H9 (cell line): ENCODE measurements around the gene MYBPC2. TPM values are rescaled to one million over a fixed set of nuclear protein-coding genes. Genes with fewer than 3 reads are reported as not detected.
A peak's percentile ranks its signal among the peaks of the same experiment; 100 is the strongest.

Source experiments
- DNase-seq: peaks from one replicate; pipeline ENCODE4 v3.0.0-alpha.2; 2017
- H2AFZ ChIP-seq: one replicate; pipeline ENCODE4 v1.6.1; 2013; ENCODE audit warnings: mild to moderate bottlenecking, low read length, control low read depth, moderate library complexity
- H2AK5ac ChIP-seq: 2 replicates; pipeline ENCODE4 v1.6.1; 2013; ENCODE audit warnings: low read length, control low read depth, mixed read lengths; ENCODE audit not compliant: insufficient read length
- H2BK120ac ChIP-seq: one replicate; pipeline ENCODE4 v1.6.1; 2013; ENCODE audit warnings: low read depth, mild to moderate bottlenecking, low read length, control low read depth, inconsistent platforms; ENCODE audit not compliant: poor library complexity, severe bottlenecking
- H2BK12ac ChIP-seq: 2 replicates; pipeline ENCODE4 v1.6.1; 2013; ENCODE audit warnings: low read length, control low read depth, mixed read lengths, low read depth; ENCODE audit not compliant: insufficient read length
- H2BK15ac ChIP-seq: 2 replicates; pipeline ENCODE4 v1.6.1; 2013; ENCODE audit warnings: low read depth, low read length, control low read depth
- H2BK20ac ChIP-seq: one replicate; pipeline ENCODE4 v1.6.1; 2013; ENCODE audit warnings: low read depth, mild to moderate bottlenecking, low read length, control low read depth, inconsistent platforms; ENCODE audit not compliant: poor library complexity, severe bottlenecking
- H2BK5ac ChIP-seq: 2 replicates; pipeline ENCODE4 v1.6.1; 2013; ENCODE audit warnings: low read length, control low read depth, mixed read lengths; ENCODE audit not compliant: insufficient read length
- H3K14ac ChIP-seq: 2 replicates; pipeline ENCODE4 v1.6.1; 2013; ENCODE audit warnings: low read length, control low read depth; ENCODE audit not compliant: insufficient read depth
- H3K18ac ChIP-seq: 2 replicates; pipeline ENCODE4 v1.6.1; 2013; ENCODE audit warnings: low read depth, mild to moderate bottlenecking, mixed read lengths, low read length, control low read depth; ENCODE audit not compliant: insufficient read length
- H3K23ac ChIP-seq: 2 replicates; pipeline ENCODE4 v1.6.1; 2013; ENCODE audit warnings: low read length, control low read depth, mixed read lengths, low read depth; ENCODE audit not compliant: insufficient read length
- H3K23me2 ChIP-seq: 2 replicates; pipeline ENCODE4 v1.6.1; 2013; ENCODE audit warnings: low read depth, mild to moderate bottlenecking, mixed read lengths, low read length, control low read depth; ENCODE audit not compliant: insufficient read length, poor library complexity, severe bottlenecking
- H3K27ac ChIP-seq: 2 replicates; pipeline ENCODE4 v1.5.1; 2013; ENCODE audit warnings: low read length, control low read depth, mixed read lengths, low read depth; ENCODE audit not compliant: insufficient read length
- H3K27me3 ChIP-seq: 2 replicates; pipeline ENCODE4 v1.6.1; 2013; ENCODE audit warnings: low read length, control low read depth, inconsistent platforms; ENCODE audit not compliant: insufficient read depth
- H3K4ac ChIP-seq: 2 replicates; pipeline ENCODE4 v1.6.1; 2013; ENCODE audit warnings: low read depth, mild to moderate bottlenecking, control low read depth, inconsistent platforms, low read length, moderate library complexity
- H3K4me1 ChIP-seq: 2 replicates; pipeline ENCODE4 v1.6.1; 2013; ENCODE audit warnings: low read length, control low read depth, inconsistent platforms; ENCODE audit not compliant: insufficient read depth
- H3K4me2 ChIP-seq: 2 replicates; pipeline ENCODE4 v1.6.1; 2013; ENCODE audit warnings: low read length, control low read depth, mixed read lengths; ENCODE audit not compliant: insufficient read length, insufficient read depth
- H3K56ac ChIP-seq: 2 replicates; pipeline ENCODE4 v1.6.1; 2013; ENCODE audit warnings: low read depth, mild to moderate bottlenecking, mixed read lengths, low read length, control low read depth; ENCODE audit not compliant: insufficient read length
- H3K79me1 ChIP-seq: 2 replicates; pipeline ENCODE4 v1.6.1; 2013; ENCODE audit warnings: low read depth, mild to moderate bottlenecking, moderate library complexity, low read length, control low read depth, inconsistent platforms; ENCODE audit not compliant: insufficient read depth, poor library complexity, severe bottlenecking
- H3K79me2 ChIP-seq: 2 replicates; pipeline ENCODE4 v1.6.1; 2013; ENCODE audit warnings: low read length, control low read depth, inconsistent platforms; ENCODE audit not compliant: insufficient read depth
- H3K9ac ChIP-seq: 2 replicates; pipeline ENCODE4 v1.6.1; 2013; ENCODE audit warnings: low read length, control low read depth, mixed read lengths; ENCODE audit not compliant: insufficient read length; ENCODE audit errors: extremely low read depth
- H3K9me3 ChIP-seq: one replicate; pipeline ENCODE4 v1.6.1; 2013; ENCODE audit warnings: low read depth, low read length, inconsistent platforms; ENCODE audit not compliant: control insufficient read depth
- H3T11ph ChIP-seq: one replicate; pipeline ENCODE4 v1.6.1; 2013; ENCODE audit warnings: mild to moderate bottlenecking, low read length, control low read depth, inconsistent platforms
- H4K20me1 ChIP-seq: one replicate; pipeline ENCODE4 v1.6.1; 2013; ENCODE audit not compliant: control insufficient read depth, insufficient read length, insufficient read depth
- H4K5ac ChIP-seq: 2 replicates; pipeline ENCODE4 v1.6.1; 2013; ENCODE audit warnings: low read depth, mild to moderate bottlenecking, mixed read lengths, low read length, control low read depth; ENCODE audit not compliant: insufficient read length
- H4K8ac ChIP-seq: replicated peaks from 2 replicates; pipeline ENCODE4 v1.6.1; 2013; ENCODE audit warnings: low read length, control low read depth, mixed read lengths, low read depth; ENCODE audit not compliant: insufficient read length
- H4K91ac ChIP-seq: 2 replicates; pipeline ENCODE4 v1.6.1; 2013; ENCODE audit warnings: low read depth, mild to moderate bottlenecking, moderate library complexity, mixed read lengths, low read length, control low read depth; ENCODE audit not compliant: insufficient read length
- H3K27ac Mint-ChIP-seq, 3 experiments: 2 replicates in 2 of 3; 3 replicates in 1 of 3; pipeline ENCODE4 v1.8.0; 2020 to 2021; ENCODE audit warnings: mixed read lengths in 3 of 3, mild to moderate bottlenecking in 1 of 3, moderate library complexity in 1 of 3
- H3K27me3 Mint-ChIP-seq: 2 replicates; pipeline ENCODE4 v1.8.0; 2021; ENCODE audit warnings: low read depth, mild to moderate bottlenecking, moderate library complexity, mixed read lengths
- H3K36me3 Mint-ChIP-seq, 3 experiments: 2 replicates in 2 of 3; 3 replicates in 1 of 3; pipeline ENCODE4 v1.8.0; 2020 to 2021; ENCODE audit warnings: low read depth in 3 of 3, mixed read lengths in 3 of 3; ENCODE audit not compliant: insufficient read depth in 1 of 3
- H3K4me1 Mint-ChIP-seq, 2 experiments: 2 replicates each; pipeline ENCODE4 v1.8.0; 2020; ENCODE audit warnings: mixed read lengths in 2 of 2
- H3K4me3 Mint-ChIP-seq, 2 experiments: 2 replicates in 1 of 2; 3 replicates in 1 of 2; pipeline ENCODE4 v1.8.0; 2020 to 2021; ENCODE audit warnings: mild to moderate bottlenecking in 2 of 2, mixed read lengths in 2 of 2, moderate library complexity in 1 of 2
- H3K9me3 Mint-ChIP-seq, 2 experiments: 2 replicates in 1 of 2; 3 replicates in 1 of 2; pipeline ENCODE4 v1.8.0; 2020; ENCODE audit warnings: mild to moderate bottlenecking in 2 of 2, mixed read lengths in 2 of 2, moderate library complexity in 1 of 2
- WGBS: extraction: QIAGEN DNeasy Blood & Tissue Kit; methylation state at CpG from one replicate; pipeline ENCODE4 v1.1.7; 2013; ENCODE audit warnings: missing lambda C conversion rate, low lambda C conversion rate, mixed read lengths; ENCODE audit not compliant: insufficient read length; ENCODE audit errors: extremely low coverage; 5-methylcytosine and 5-hydroxymethylcytosine counted together
- total RNA-seq: library from RNA; stranded (reverse); gene quantifications from 2 replicates; pipeline ENCODE4 v1.2.1, GENCODE V29; 2021
- TF ChIP-seq, protein P1 (sequence below): fragments of 200-600 bp; sonication (generic); conservative IDR thresholded peaks from 3 replicates; pipeline ENCODE4 v1.8.0; 2021; ENCODE audit warnings: antibody characterized with exemption, mild to moderate bottlenecking

The MYBPC2 gene
- total RNA-seq, 1 experiment from 2014 or later = 4.9 TPM

DNA sequence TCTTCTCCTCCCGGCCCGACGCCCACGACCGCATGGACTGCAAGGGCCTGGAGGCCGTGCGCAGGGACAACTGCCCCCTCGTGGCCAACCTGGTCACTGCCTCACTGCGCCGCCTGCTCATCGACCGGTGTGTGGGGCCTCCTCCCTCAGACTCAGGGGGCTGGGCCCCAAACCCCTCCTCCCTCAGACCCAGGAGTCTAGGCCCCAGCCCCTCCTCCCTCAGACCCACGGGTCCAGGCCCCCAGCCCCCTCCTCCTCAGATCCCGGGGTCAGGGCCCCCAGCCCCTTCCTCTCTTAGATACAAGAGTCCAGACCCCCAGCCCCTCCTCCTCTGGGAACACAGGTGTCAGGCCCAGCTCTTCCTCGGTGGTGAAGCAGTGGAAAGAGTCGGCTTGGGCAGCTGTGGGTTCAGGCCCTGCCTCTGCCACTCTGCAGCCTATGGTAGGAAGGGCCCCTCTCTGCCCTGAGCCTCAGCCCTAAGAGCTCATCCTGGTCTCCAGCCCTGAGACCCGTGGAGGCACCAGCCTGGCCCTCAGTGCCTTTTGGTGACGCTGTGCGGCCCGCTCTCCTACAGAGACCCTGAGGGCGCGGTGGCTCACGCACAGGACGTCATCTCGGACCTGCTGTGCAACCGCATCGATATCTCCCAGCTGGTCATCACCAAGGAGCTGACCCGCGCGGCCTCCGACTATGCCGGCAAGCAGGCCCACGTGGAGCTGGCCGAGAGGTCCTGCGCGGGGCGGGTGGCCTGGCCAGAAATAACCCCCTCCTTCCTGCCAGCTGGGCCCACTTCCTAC, 17.6 kb upstream of the MYBPC2 start:
- Histone ChIP-seq H3K18ac (peak overlapping the region; percentile 19), H4K8ac (no peak overlapping the region), H3K27me3 (no peaks in the 10 kb centered on the region), H3K79me1 (no peaks in the 10 kb centered on the region), H2BK5ac (no peak overlapping the region), H3K9ac (no peak overlapping the region), H2AFZ (no peak overlapping the region), H4K20me1 (no peaks in the 10 kb centered on the region), H3K9me3 (no peaks in the 10 kb centered on the region), H3T11ph (no peak overlapping the region), H4K5ac (no peak overlapping the region), H3K79me2 (no peaks in the 10 kb centered on the region), H3K4me1 (no peaks in the 10 kb centered on the region), H2BK20ac (no peak overlapping the region), H2BK120ac (no peak overlapping the region), H4K91ac (no peak overlapping the region), H3K14ac (no peak overlapping the region), H2AK5ac (no peak overlapping the region), H3K27ac (no peak overlapping the region), H3K23ac (no peak overlapping the region), H3K56ac (no peak overlapping the region), H3K4me2 (no peak overlapping the region), H2BK12ac (no peak overlapping the region), H3K4ac (no peak overlapping the region), H3K23me2 (peaks cover 15% of the 10 kb centered on the region), H2BK15ac (no peak overlapping the region)
- Mint-ChIP-seq H3K27me3 (peaks cover 8% of the 10 kb centered on the region), H3K27ac (peak overlapping the region in 1 of 3 experiments; percentile 89; a peak in 2 of 7 replicates), H3K36me3 (peaks cover 23 to 44% (median 33%) of the 10 kb centered on the region in 3 experiments), H3K4me1 (peaks cover 17 to 24% of the 10 kb centered on the region in 2 experiments), H3K4me3 (no peak overlapping the region; a peak in 1 of 5 replicates), H3K9me3 (peaks cover 0 to 2% of the 10 kb centered on the region in 2 experiments; a peak in 2 of 5 replicates)
- peak; percentile 92 for DNase-seq
- WGBS = no CpG with 5 or more reads among the region's 37 CpGs
- TF ChIP-seq, protein P1, sequence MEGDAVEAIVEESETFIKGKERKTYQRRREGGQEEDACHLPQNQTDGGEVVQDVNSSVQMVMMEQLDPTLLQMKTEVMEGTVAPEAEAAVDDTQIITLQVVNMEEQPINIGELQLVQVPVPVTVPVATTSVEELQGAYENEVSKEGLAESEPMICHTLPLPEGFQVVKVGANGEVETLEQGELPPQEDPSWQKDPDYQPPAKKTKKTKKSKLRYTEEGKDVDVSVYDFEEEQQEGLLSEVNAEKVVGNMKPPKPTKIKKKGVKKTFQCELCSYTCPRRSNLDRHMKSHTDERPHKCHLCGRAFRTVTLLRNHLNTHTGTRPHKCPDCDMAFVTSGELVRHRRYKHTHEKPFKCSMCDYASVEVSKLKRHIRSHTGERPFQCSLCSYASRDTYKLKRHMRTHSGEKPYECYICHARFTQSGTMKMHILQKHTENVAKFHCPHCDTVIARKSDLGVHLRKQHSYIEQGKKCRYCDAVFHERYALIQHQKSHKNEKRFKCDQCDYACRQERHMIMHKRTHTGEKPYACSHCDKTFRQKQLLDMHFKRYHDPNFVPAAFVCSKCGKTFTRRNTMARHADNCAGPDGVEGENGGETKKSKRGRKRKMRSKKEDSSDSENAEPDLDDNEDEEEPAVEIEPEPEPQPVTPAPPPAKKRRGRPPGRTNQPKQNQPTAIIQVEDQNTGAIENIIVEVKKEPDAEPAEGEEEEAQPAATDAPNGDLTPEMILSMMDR = peak; percentile 98
